NCI-H1105 treated with DMSO at 0.1 percent for 48 hours (cell line): ENCODE measurements around the gene RSL1D1.
"Not testable (repeated sequence)": the region's sequence is repeated elsewhere in the genome, so short reads cannot be mapped to it uniquely, and the experiment has no call there.

Source experiments
- DNase-seq: peaks from one replicate; lab custom pipeline; 2025; lab: John Stamatoyannopoulos, UW

The RSL1D1 gene

GRCh38 chr16:11843861-11844260 is 7.5 kb downstream of the RSL1D1 start:
- DNase-seq: no peak

- DNase-seq: no peak
Observed at GRCh38 chr16:11843206-11843605, 8.1 kb downstream of the RSL1D1 start.

- DNase-seq: no peak
Observed at GRCh38 chr16:11841026-11841425, 10.3 kb downstream of the RSL1D1 start.

GRCh38 chr16:11836650-11837244 is 14.6 kb downstream of the RSL1D1 start:
- DNase-seq: no peak

GRCh38 chr16:11835891-11836649 is 15.3 kb downstream of the RSL1D1 start:
- DNase-seq: no peak

- no peak for DNase-seq
Observed at GRCh38 chr16:11835309-11835708, 16.0 kb downstream of the RSL1D1 start.

- no peak for DNase-seq
Observed at GRCh38 chr16:11833951-11834695, 17.2 kb downstream of the RSL1D1 start.

GRCh38 chr16:11828696-11829095 is 22.6 kb downstream of the RSL1D1 start:
- DNase-seq: no peak

GRCh38 chr16:11825520-11826165 is 25.7 kb downstream of the RSL1D1 start:
- not testable (repeated sequence) for DNase-seq

GRCh38 chr16:11824362-11824761 is 27.0 kb downstream of the RSL1D1 start:
- no peak for DNase-seq

GRCh38 chr16:11823645-11824044 is 27.7 kb downstream of the RSL1D1 start:
- not testable (repeated sequence) for DNase-seq

- DNase-seq: no peak
Observed at GRCh38 chr16:11819798-11820197, 31.5 kb downstream of the RSL1D1 start.

GRCh38 chr16:11818970-11819369 is 32.4 kb downstream of the RSL1D1 start:
- not testable (repeated sequence) for DNase-seq

- no peak for DNase-seq
Observed at GRCh38 chr16:11816123-11816522, 35.2 kb downstream of the RSL1D1 start.

- not testable (repeated sequence) for DNase-seq
Observed at GRCh38 chr16:11814800-11815199, 36.5 kb downstream of the RSL1D1 start.

- no peak for DNase-seq
Observed at GRCh38 chr16:11806721-11807120, 44.6 kb downstream of the RSL1D1 start.

GRCh38 chr16:11805556-11805955 is 45.8 kb downstream of the RSL1D1 start:
- no peak for DNase-seq

- no peak for DNase-seq
Observed at GRCh38 chr16:11801481-11802021, 49.8 kb downstream of the RSL1D1 start.

- no peak for DNase-seq
Observed at GRCh38 chr16:11800382-11800718, 51.0 kb downstream of the RSL1D1 start.

- DNase-seq: no peak
Observed at GRCh38 chr16:11799509-11800381, 51.6 kb downstream of the RSL1D1 start.

GRCh38 chr16:11799017-11799381 is 52.3 kb downstream of the RSL1D1 start:
- no peak for DNase-seq

GRCh38 chr16:11797957-11798299 is 53.4 kb downstream of the RSL1D1 start:
- no peak for DNase-seq
